ENCODE data around the gene AP1S2. TPM values are rescaled to one million over a fixed set of nuclear protein-coding genes. Genes with fewer than 3 reads are reported as not detected.
A peak's percentile ranks its signal among the peaks of the same experiment; 100 is the strongest.
"Not testable (repeated sequence)": the region's sequence is repeated elsewhere in the genome, so short reads cannot be mapped to it uniquely, and the experiment has no call there.

The AP1S2 gene
- polyA plus RNA-seq (ENCODE audit: insufficient read length): 38.9 TPM

GRCh38 chrX:15854712-15855567 is at the start of gene AP1S2:
Gene AP1S2 (minus strand): TSS chrX:15854813. CDS start chrX:15852524, 2,289 bp downstream.
- peak; percentile 77 for DNase-seq (ENCODE audit: low read depth)

GRCh38 chrX:15903186-15903681 is 48.6 kb upstream of the AP1S2 start:
- no peak for DNase-seq (ENCODE audit: low read depth)

DNA sequence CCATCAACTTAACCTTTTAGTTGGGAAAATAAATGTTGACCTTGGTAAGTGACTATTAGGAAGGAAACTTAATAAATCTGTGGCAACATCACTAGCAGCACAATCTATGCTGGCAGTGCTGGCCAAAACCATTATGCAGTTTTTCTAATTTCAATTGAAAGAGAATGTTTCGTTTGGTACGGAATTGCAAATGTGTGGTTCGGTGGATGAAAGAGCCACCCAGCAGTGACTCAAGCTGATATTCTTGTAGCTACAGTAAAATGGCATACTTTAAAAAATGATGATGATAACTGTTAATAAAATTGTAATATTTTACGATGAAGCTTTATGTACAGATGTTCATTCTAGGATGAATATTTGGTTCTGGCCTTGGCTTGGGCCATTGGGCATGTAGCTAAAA is 40.7 kb upstream of the AP1S2 start:
- no peak for DNase-seq (ENCODE audit: low read depth)

DNA sequence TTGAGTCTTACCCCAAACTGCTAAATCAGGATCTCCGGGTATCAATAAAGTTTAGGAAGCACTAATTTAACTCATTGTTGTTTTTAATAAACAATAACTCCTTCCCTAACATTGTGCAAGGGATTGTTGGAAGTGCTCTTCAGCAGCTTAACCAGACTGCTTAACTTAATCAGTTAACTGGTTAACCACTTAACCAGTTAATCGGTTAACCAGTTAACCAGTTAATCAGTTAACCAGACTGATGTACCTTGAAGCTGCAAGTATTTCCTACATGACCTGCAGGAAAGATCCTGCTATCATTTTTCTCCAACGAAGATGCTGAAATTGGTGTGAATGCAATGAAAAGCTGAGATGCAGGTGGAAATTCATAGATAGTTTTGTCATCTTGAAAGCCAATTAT is 40.1 kb upstream of the AP1S2 start:
- no peak for DNase-seq (ENCODE audit: low read depth)

DNA sequence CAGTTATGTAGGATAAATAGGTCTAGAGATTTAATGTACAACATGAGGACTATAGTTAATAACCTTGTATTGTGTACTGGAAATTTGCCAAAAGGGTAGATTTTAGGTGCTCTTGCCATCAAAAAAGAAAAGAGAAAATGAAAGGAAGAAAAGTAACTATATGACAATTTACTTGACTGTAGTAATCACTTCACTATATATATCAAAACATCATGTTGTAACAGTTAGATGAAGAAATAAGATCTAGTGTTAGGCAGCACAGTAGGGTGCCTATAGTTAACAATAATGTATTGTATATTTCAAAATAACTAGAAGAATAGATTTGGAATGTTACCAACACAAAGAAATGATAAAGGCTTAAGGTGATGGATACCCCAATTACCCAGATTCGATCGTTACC is 35.9 kb upstream of the AP1S2 start:
- DNase-seq (ENCODE audit: low read depth): no peak

- no peak for DNase-seq (ENCODE audit: low read depth)
Observed at GRCh38 chrX:15888062-15888461, 33.4 kb upstream of the AP1S2 start.

- no peak for DNase-seq (ENCODE audit: low read depth)
Observed at GRCh38 chrX:15883540-15883863, 28.9 kb upstream of the AP1S2 start.

DNA sequence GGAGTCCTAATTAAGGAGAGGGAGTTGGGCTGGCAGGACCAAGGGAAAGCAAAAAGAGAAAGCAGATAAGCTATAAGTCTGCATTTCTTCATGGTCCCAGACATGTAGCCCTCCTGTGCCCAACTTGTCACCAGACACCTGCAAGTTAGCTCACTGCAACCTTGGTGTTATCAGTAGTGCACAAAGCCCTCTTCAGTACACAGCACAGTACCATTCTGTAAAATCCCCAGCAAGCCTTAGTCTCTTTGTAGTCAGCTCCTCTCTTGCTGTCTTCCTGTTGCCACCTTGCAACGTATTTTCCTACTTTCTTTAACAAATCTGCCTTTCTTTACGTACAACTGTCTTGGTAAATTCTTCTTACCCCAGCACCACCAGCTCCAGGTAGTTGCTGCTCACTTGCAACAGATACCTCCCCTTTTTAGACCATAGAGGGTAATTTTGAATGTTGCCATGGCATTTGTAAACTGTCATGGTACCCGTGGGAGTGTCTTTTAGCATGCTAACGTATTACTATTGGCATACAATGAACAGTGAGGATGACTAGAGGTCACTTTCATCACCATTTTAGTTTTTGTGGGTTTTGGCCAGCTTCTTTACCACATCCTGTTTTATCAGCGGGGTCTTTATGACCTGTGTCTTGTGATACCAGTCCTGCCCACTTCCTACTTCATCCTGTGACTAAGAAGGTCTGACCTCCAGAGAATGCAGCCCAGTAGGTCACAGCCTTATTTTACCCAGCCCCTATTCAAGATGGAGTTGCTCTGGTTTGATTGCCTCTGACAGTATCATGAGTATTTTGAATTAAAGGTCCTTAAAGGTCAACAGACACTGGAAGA is 28.3 kb upstream of the AP1S2 start:
- DNase-seq (ENCODE audit: low read depth): no peak

- DNase-seq (ENCODE audit: low read depth): no peak
Observed at GRCh38 chrX:15881381-15881897, 26.8 kb upstream of the AP1S2 start.

DNA sequence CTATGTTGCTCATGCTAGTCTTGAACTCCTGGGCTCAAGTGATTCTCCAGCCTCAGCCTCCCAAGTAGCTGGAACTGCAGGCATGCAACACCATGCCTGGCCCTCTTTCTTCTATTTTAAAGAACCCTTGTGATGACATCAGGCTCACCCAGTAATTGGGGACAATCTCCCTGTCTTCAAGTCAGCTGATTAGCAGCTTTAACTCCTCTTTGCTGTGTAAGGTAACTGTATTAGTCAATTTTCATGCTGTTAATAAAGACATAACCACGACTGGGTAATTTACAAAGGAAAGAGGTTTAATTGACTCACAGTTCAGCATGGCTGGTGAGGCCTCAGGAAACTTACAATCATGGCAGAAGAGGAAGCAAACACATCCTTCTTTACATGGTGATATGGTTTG is 23.3 kb upstream of the AP1S2 start:
- not testable (repeated sequence) for DNase-seq (ENCODE audit: low read depth)

GRCh38 chrX:15877380-15877779 is 22.8 kb upstream of the AP1S2 start:
- no peak for DNase-seq (ENCODE audit: low read depth)

DNA sequence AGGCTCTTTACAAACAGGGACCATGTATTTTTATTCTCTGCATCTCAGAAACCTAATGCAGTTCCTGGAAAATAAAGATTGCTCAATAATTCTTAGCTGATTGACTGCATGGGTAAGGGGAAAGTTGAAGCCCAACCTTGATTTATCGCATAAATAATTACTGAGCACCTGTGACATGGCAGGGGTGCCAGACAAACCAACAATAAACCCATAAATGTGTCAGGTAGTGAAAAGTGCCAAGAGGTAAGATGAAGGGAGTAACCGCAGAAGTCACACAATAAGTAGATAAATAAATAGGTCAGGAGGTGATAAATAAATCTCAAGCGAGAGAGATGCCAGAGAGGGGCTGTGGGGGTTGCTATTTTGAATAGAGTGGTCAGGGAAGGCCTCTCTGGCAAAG is 20.1 kb upstream of the AP1S2 start:
- no peak for DNase-seq (ENCODE audit: low read depth)

GRCh38 chrX:15873566-15873965 is 19.0 kb upstream of the AP1S2 start:
- DNase-seq (ENCODE audit: low read depth): no peak

- DNase-seq (ENCODE audit: low read depth): no peak
Observed at GRCh38 chrX:15870310-15870709, 15.7 kb upstream of the AP1S2 start.

DNA sequence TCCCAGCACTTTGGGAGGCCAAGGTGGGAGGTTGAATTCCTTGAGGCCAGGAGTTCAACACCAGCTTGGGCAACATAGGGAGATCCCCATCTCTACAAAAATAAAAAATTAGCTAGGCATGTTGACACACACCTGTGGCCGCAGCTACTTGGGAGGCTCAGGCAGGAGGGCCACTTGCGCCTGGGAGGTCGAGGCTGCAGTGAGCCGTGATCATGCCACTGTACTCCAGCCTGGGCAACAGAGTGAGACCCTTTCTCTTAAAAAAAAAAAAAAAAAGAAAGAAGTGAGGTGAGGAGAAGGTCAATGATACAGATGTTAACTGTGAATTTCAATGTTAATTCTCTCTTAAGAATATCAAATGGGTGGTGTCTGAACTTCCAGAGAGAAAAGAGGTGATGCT is 15.1 kb upstream of the AP1S2 start:
- no peak for DNase-seq (ENCODE audit: low read depth)

DNA sequence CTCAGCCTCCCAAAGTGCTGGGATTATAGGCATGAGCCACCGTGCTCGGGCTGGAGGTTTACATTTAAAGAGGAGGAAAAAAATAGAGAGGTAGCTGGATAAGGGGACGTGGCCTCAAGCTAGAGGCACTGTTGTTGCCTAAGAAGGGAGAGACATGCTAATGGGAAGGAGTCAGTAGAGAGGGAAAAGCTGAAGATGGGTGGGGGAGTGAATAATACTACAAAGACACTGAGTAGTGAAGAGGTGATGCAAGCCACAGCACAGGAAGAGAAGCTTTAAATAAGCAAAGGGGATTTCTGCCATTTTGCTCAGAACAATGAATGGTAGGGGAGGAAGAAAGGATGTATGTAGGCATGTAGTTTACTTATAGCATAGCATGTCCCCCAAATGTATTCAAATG is 11.5 kb upstream of the AP1S2 start:
- DNase-seq (ENCODE audit: low read depth): no peak

DNA sequence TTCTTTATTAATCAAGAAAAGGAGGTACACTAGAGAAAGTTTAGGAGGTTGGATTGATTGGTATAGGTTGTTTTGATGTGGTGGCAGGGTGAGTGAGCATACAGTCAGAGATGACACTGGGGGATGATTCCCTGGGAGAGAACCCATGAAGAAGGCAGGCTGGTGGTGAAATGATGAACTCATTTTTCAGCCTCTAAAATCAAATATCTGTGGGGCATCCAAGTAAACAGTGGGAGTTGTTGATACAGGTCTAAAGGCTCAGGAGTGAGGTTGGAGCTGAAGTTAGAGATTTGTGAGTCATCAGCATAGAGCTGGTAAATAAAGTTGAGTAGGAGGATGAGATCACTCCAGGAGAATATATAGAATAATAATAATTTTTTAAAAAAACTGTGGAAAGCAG is 10.0 kb upstream of the AP1S2 start:
- DNase-seq (ENCODE audit: low read depth): no peak

DNA sequence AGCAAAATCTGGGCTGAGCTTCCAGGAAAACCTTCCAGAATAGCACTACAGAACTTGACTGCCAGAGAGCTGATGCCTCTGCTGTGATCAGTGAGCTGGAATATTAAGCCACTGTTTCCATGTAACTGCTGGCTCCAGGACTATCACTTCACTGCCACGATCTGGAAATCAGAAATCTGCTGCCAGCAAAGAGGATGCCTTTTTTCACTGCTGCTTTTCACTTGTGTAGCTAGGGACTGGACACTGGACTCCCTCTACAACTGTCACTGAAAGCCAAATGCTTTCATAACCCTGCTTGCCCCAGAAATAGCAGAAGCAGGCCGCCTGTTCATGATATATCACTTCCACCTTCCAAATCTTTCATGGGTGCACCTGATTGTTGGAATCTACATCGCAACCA is 9.4 kb upstream of the AP1S2 start:
- DNase-seq (ENCODE audit: low read depth): no peak

GRCh38 chrX:15860921-15861320 is 6.3 kb upstream of the AP1S2 start:
- DNase-seq (ENCODE audit: low read depth): no peak

DNA sequence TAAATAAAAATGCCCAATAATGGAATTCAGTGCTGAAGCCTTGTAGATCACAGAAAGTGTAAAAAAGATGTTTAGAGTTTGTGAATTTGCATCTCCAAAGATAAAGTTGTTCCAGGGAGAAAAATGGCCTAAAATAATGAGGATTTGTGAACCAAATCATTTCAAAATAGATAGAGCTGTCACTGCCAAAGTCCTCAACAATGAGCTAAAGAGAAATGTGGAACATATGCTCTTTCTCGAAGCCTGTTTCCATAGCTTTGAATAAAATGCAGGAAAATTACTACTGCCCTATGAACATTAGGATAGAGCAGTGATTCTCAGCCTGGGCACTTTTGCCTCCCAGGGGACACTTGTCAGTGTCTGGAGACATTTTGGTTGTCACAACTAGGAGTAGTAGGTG is 3.4 kb upstream of the AP1S2 start:
- no peak for DNase-seq (ENCODE audit: low read depth)

- no peak for DNase-seq (ENCODE audit: low read depth)
Observed at GRCh38 chrX:15856636-15857035, 2.0 kb upstream of the AP1S2 start.

- DNase-seq (ENCODE audit: low read depth): no peak
Observed at GRCh38 chrX:15856222-15856587, 1.6 kb upstream of the AP1S2 start.
